HS-5 (cell line): ENCODE results near the gene ZNF568.

Experiments
- DNase-seq: peaks from one replicate; pipeline ENCODE4 v3.0.0-alpha.2; 2012; ENCODE audit warnings: low read depth

Gene ZNF568

GRCh38 chr19:36915992-36916830, at the start of gene ZNF568, which contains the start of gene ZNF829:
ZNF568 (plus strand) TSS chr19:36916332; CDS start chr19:36922771, 6,439 bp downstream.
ZNF829 (minus strand) TSS chr19:36916291; CDS start chr19:36915167, 1,124 bp downstream.
- DNase-seq: peak; percentile 56

- no peak for DNase-seq
Measured at GRCh38 chr19:36876993-36877938, 38.9 kb upstream of the ZNF568 start.

GRCh38 chr19:36891768-36892357, 24.3 kb upstream of the ZNF568 start:
- no peak for DNase-seq

DNA sequence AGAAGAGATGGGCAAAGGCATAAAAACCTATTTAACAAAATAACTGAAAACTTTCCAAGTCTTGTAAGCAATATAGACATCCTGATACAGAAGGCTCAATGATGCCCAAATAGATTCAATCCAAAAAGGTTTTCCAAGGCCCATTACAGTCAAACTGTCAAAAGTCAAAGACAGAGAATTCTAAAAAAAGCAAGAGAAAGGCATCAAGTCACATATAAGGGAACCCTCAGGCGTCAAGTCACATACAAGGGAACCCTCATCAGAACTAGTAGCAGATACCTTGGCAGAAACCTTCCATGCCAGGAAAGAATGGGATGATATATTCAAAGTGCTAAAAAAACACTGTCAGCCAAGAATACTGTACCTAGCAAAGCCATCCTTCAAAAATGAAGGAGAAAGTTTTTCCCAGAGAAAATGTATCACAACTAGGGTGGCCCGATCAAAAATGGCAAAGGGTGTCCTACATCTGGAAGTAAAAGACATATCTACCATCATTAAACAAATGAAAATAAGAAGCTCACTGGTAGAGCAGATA, 21.2 kb upstream of the ZNF568 start:
- DNase-seq: no peak

GRCh38 chr19:36898422-36898821, 17.7 kb upstream of the ZNF568 start:
- DNase-seq: no peak

DNA sequence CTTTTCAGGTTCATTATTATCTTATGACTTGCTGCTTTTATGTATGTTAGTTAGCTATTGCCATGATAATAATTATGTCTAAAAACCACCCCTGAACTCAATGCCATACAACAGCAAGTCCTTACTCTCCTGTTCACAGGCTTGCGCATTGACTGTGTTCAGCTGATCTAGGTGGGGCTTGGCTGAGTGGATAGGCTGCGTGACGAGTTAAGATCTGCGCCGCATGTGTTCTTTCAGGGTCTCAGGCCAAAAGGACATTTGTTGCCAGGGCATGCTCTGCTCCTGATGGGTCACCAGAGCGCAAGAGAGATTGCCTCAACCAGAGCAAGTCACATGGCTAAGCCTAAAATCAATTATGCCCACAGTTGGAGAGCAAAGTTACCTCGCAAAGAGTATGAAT, 859 bp downstream of the ZNF568 start:
- peak; percentile 6 for DNase-seq

DNA sequence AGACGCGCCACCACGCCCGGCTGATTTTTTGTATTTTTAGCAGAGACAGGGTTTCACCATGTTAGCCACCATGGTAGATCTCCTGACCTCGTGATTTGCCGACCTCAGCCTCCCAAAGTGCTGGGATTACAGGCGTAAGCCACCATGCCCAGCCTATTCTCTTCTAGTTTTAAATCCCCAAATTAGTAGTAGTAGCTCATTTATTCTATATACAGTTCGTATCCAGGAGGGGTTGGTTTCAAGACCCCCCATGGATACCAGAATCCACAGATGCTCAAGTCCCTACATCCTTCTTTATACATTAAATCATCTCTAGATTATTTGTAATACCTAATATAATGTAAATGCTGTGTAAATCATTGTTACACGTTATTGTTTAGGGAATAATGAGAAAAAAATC, 2.0 kb downstream of the ZNF568 start:
- no peak for DNase-seq

DNA sequence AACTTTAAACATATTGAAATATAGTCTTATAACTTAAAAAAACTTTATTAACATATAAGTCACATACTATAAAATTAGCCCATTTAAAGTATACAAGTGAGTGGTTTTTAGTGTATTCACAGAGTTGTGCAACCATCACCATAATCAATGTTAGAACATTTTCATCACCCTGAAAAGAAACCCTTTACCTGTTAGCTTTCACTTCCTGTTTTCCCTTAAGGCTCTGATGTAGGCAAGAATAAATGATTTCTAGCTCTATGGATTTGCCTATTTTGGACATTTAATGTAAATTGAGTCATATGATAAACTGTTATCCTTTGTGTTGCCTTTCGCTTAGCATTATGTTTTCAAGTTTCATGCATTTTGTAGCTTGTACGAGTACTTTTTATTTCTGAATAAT, 15.6 kb downstream of the ZNF568 start:
- no peak for DNase-seq

DNA sequence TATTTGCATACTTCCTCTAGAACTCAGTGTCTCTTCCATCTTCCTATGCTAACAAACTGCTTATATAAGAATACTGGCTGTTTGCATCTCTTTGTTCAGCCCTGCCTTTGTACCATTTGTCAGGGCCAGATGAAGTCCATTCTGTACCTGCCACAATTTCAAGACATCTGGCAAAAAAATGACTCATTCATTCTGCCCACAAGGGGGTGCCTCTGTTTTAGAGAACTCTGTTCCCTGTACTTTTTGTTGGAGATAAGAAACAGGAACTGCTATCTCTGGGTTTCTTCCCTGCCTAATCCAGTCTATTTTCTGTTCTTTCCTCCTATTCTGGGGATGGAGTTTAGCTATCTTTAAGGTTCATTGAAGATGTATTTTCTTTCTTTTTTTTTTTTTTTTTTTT, 23.0 kb downstream of the ZNF568 start:
- no peak for DNase-seq

- DNase-seq: no peak
Measured at GRCh38 chr19:36950335-36951119, 34.4 kb downstream of the ZNF568 start.

- DNase-seq: no peak
Measured at GRCh38 chr19:36962346-36962745, 46.2 kb downstream of the ZNF568 start.

GRCh38 chr19:36963280-36963679, 47.1 kb downstream of the ZNF568 start:
- no peak for DNase-seq

- no peak for DNase-seq
Measured at GRCh38 chr19:36972571-36972970, 56.4 kb downstream of the ZNF568 start.

GRCh38 chr19:36973021-36973843, 57.1 kb downstream of the ZNF568 start:
- DNase-seq: no peak

- no peak for DNase-seq
Measured at GRCh38 chr19:36973844-36974195, 57.7 kb downstream of the ZNF568 start.

- DNase-seq: no peak
Measured at GRCh38 chr19:36986131-36986530, 70.0 kb downstream of the ZNF568 start.

DNA sequence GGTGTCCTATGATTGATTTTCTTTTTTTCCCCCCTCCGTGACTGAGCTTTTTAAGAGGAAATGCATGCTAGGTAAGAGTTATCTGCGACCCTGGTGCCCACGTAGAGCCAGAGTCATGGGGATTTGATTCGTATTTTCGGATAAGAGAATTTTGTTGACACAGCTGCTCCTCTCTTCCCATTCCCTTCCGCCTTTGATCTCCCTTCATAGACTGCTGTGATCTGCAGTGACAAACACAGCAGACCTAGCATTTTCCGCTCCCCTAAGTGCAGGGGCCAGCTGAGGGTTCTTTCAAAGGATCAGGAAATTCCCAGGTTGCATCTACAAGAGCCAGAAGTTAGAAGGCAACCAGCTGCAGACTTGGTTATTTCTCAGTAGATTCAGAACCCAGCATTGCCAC, 70.5 kb downstream of the ZNF568 start:
- no peak for DNase-seq

GRCh38 chr19:36987091-36987490, 71.0 kb downstream of the ZNF568 start:
- DNase-seq: no peak

- no peak for DNase-seq
Measured at GRCh38 chr19:36997152-36997842, 81.2 kb downstream of the ZNF568 start.

GRCh38 chr19:36997843-36998235, 81.7 kb downstream of the ZNF568 start:
- DNase-seq: no peak
